SU-DHL-6 (cell line): ENCODE data around the gene CNTN1.
"Not testable (repeated sequence)": the region's sequence is repeated elsewhere in the genome, so short reads cannot be mapped to it uniquely, and the experiment has no call there.

Source experiments
- H2AFZ ChIP-seq: fragments of 200-600 bp; sonication (generic); 2 replicates; pipeline ENCODE4 v1.6.1; 2014; ENCODE audit warnings: low read depth, mild to moderate bottlenecking, moderate library complexity, mixed read lengths, antibody characterized with exemption, low read length; ENCODE audit not compliant: severe bottlenecking
- H3F3A ChIP-seq: fragments of 200-600 bp; shearing (Covaris generic); 2 replicates; pipeline ENCODE4 v1.6.0; 2016; ENCODE audit warnings: antibody characterized with exemption, mild to moderate bottlenecking; ENCODE audit not compliant: insufficient read depth
- H3K27ac ChIP-seq: fragments of 200-600 bp; sonication (generic); 2 replicates; pipeline ENCODE4 v1.5.1; 2016; ENCODE audit warnings: low read depth, mild to moderate bottlenecking, low read length, moderate library complexity, mixed read lengths
- H3K27me3 ChIP-seq: fragments of 200-600 bp; sonication (generic), shearing (Covaris generic); 2 replicates; pipeline ENCODE4 v1.6.0; 2014; ENCODE audit warnings: mild to moderate bottlenecking, low read length
- H3K36me3 ChIP-seq: fragments of 200-600 bp; sonication (generic); 2 replicates; pipeline ENCODE4 v1.6.1; 2014; ENCODE audit warnings: mild to moderate bottlenecking, low read length, mixed read lengths
- H3K4me2 ChIP-seq: fragments of 300-600, 200-600 bp; shearing (Covaris generic), sonication (generic); 2 replicates; pipeline ENCODE4 v1.6.0; 2014; ENCODE audit warnings: low read length, low read depth, mild to moderate bottlenecking; ENCODE audit not compliant: poor library complexity, severe bottlenecking
- H3K4me3 ChIP-seq: fragments of 200-600 bp; sonication (generic); 2 replicates; pipeline ENCODE4 v1.5.1; 2014; ENCODE audit warnings: antibody characterized with exemption, low read length, mild to moderate bottlenecking, mixed read lengths; ENCODE audit not compliant: insufficient read depth, poor library complexity, severe bottlenecking
- H3K79me2 ChIP-seq: fragments of 200-600 bp; sonication (generic); 2 replicates; pipeline ENCODE4 v1.6.1; 2014; ENCODE audit warnings: mild to moderate bottlenecking, low read length, moderate library complexity; ENCODE audit not compliant: insufficient read depth
- H3K9ac ChIP-seq: fragments of 200-600 bp; sonication (generic); 2 replicates; pipeline ENCODE4 v1.7.0; 2014; ENCODE audit warnings: mild to moderate bottlenecking, low read length
- H3K9me2 ChIP-seq: fragments of 200-600 bp; sonication (generic); replicated peaks from 2 replicates; pipeline ENCODE4 v1.6.1; 2014; ENCODE audit warnings: low read length; ENCODE audit not compliant: insufficient read depth
- H3K9me3 ChIP-seq: fragments of 200-600 bp; sonication (generic); 2 replicates; pipeline ENCODE4 v1.6.1; 2014; ENCODE audit warnings: low read length, mixed read lengths; ENCODE audit not compliant: insufficient read depth
- H4K20me1 ChIP-seq: fragments of 200-600 bp; sonication (generic); 2 replicates; pipeline ENCODE4 v1.6.1; 2014; ENCODE audit warnings: low read depth, mild to moderate bottlenecking, antibody characterized with exemption, low read length, moderate library complexity, mixed read lengths
- EZH2phosphoT487 ChIP-seq: fragments of 200-600 bp; sonication (generic), shearing (Covaris generic); conservative IDR thresholded peaks from 2 replicates; pipeline ENCODE4 v1.6.1; 2018; ENCODE audit warnings: mild to moderate bottlenecking, antibody characterized with exemption, low read length, moderate library complexity, mixed read lengths
- TF ChIP-seq, protein P1 (sequence below): fragments of 200-600 bp; sonication (generic); IDR thresholded peaks from one replicate; pipeline ENCODE4 v1.5.1; 2017; ENCODE audit warnings: antibody characterized with exemption, mild to moderate bottlenecking, low read length, moderate library complexity; ENCODE audit not compliant: insufficient read depth, poor library complexity, severe bottlenecking

Gene CNTN1

DNA sequence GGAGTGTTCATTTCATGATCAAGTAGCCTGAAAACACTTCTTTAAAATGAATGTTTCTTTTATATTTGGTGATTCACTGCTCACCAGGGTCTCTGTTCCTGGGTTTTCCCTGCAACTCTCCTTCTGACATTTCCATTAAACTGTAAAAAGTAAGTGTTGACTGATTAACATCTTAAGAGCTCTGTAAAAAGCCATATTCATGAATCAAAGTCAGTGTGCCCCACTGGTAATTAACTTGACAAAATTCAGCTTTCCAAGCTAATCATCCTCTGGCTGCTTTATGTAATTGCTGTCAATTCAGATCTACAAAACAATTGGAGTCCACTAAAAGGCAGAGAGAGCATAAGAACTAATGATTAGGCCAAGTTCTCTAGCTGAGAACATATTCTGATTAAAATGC lies 41.6 kb downstream of the CNTN1 start:
- Histone ChIP-seq H3K27ac (no peak overlapping the region), H3K4me2 (no peak overlapping the region), H3K9me3 (no peaks in the 10 kb centered on the region), H3K9ac (no peak overlapping the region), H3K36me3 (no peaks in the 10 kb centered on the region), H3K4me3 (no peak overlapping the region), H4K20me1 (no peaks in the 10 kb centered on the region; the same call in 1 of the 2 replicates), H3K79me2 (no peaks in the 10 kb centered on the region), H3K9me2 (no peaks in the 10 kb centered on the region), H2AFZ (no peak overlapping the region), H3F3A (no peaks in the 10 kb centered on the region), H3K27me3 (no peaks in the 10 kb centered on the region)
- TF ChIP-seq EZH2phosphoT487, result no peak
- TF ChIP-seq, protein P1, sequence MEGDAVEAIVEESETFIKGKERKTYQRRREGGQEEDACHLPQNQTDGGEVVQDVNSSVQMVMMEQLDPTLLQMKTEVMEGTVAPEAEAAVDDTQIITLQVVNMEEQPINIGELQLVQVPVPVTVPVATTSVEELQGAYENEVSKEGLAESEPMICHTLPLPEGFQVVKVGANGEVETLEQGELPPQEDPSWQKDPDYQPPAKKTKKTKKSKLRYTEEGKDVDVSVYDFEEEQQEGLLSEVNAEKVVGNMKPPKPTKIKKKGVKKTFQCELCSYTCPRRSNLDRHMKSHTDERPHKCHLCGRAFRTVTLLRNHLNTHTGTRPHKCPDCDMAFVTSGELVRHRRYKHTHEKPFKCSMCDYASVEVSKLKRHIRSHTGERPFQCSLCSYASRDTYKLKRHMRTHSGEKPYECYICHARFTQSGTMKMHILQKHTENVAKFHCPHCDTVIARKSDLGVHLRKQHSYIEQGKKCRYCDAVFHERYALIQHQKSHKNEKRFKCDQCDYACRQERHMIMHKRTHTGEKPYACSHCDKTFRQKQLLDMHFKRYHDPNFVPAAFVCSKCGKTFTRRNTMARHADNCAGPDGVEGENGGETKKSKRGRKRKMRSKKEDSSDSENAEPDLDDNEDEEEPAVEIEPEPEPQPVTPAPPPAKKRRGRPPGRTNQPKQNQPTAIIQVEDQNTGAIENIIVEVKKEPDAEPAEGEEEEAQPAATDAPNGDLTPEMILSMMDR, result no peak

DNA sequence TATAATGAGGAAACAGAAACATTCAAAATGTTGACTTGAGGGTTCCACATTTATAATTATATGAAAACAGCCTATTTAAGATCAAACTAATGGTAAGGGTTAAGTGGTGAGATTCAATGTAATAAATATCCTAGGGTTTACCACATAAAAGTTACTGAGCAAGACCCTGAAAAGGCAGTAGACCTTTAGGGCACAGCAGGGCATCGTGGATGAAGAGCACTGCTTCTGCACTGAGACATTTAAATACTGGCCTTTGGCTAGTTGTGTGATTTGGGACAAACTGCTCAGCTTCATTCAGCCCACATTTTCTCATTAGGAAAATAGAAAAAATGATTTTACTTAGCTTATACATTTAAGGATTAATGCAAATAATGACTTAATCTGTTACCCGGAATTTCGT lies 42.0 kb downstream of the CNTN1 start:
- H3K9ac ChIP-seq, result no peak overlapping the region
- no peaks in the 10 kb centered on the region for H3F3A ChIP-seq
- no peaks in the 10 kb centered on the region; the same call in 1 of the 2 replicates for H4K20me1 ChIP-seq
- no peaks in the 10 kb centered on the region for H3K9me3 ChIP-seq
- H3K79me2 ChIP-seq, result no peaks in the 10 kb centered on the region
- no peaks in the 10 kb centered on the region for H3K27me3 ChIP-seq
- H3K4me2 ChIP-seq, result no peak overlapping the region
- no peaks in the 10 kb centered on the region for H3K36me3 ChIP-seq
- no peaks in the 10 kb centered on the region for H3K9me2 ChIP-seq
- no peak for TF ChIP-seq EZH2phosphoT487
- TF ChIP-seq, protein P1, result no peak
- no peak overlapping the region for H3K4me3 ChIP-seq
- H3K27ac ChIP-seq, result no peak overlapping the region
- no peak overlapping the region for H2AFZ ChIP-seq

DNA sequence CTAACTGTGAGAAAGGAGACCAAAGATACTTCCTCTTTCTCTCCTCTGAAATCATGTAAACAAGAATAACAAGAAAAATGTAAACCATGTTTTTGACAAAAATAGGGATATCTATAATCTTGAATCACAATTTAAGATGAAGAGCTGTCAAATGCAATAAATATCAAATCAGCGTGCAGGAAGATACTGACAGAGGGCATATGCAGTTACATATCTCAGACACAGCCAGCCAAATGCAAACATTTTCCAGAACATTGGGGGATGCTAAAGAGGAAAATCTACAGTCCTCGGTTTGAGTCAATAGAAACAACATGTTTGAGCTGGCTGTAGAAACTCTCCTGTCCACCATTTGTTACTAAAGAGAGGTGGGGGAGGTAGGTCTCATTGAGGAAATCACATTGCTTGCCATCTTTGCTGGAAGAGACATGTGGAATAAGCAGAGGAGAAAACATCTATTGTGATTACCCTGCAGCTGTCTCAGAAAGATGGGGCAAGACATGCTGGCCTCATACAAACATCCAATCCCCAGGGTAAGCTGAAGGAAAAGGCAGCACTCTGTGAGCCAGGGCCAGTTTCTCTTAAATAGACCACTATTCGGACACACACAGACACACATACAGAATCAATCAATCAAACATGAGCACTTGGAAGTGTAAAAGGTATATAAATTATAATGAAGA lies 43.5 kb downstream of the CNTN1 start:
- H3K27me3 ChIP-seq, result no peaks in the 10 kb centered on the region
- no peaks in the 10 kb centered on the region; the same call in 1 of the 2 replicates for H4K20me1 ChIP-seq
- no peaks in the 10 kb centered on the region for H3F3A ChIP-seq
- H3K36me3 ChIP-seq, result no peaks in the 10 kb centered on the region
- H3K9ac ChIP-seq, result no peak overlapping the region
- no peaks in the 10 kb centered on the region for H3K9me2 ChIP-seq
- H2AFZ ChIP-seq, result no peak overlapping the region
- H3K9me3 ChIP-seq, result no peaks in the 10 kb centered on the region
- H3K4me3 ChIP-seq, result no peak overlapping the region
- H3K27ac ChIP-seq, result no peak overlapping the region
- no peaks in the 10 kb centered on the region for H3K79me2 ChIP-seq
- no peak overlapping the region for H3K4me2 ChIP-seq
- TF ChIP-seq EZH2phosphoT487, result no peak

DNA sequence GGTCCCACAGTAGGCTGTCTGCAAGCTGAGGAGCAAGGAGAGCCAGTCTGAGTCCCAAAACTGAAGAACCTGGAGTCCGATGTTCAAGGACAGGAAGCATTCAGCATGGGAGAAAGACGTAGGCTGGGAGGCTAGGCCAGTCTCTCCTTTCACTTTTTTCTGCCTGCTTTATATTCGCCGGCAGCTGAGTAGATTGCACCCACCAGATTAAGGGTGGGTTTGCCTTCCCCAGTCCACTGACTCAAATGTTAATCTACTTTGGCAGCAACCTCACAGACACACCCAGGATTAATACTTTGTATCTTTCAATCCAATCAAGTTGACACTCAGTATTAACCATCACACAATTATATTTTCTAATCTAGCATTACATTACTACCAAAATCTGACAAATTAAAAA lies 45.2 kb downstream of the CNTN1 start:
- not testable (repeated sequence) for H3K27ac ChIP-seq, H3K9me2 ChIP-seq, H3K79me2 ChIP-seq, H3K36me3 ChIP-seq, H3K27me3 ChIP-seq, H3K9me3 ChIP-seq, H3F3A ChIP-seq, H2AFZ ChIP-seq, H4K20me1 ChIP-seq, H3K4me2 ChIP-seq, H3K4me3 ChIP-seq, H3K9ac ChIP-seq
